Measurements from ENCODE around the gene SMOC2.

GRCh38 chr6:168609026-168609685 is 168.2 kb downstream of the SMOC2 start:
- TF ChIP-seq CTCF (conservative IDR thresholded peaks at IDR 0.05 in 1 of 2, IDR thresholded peaks at IDR 0.05 in 1 of 2; ENCODE audit: extremely low read depth in 1 of 2, insufficient read depth in 1 of 2, low read depth in 1 of 2, low read length in 2 of 2) = no peak
- no peak for TF ChIP-seq EZH2 (IDR thresholded peaks at IDR 0.05; ENCODE audit: borderline replicate concordance, low read length)

Data from mammary epithelial cell (primary cell).